Glutamatergic neuron (in vitro differentiated cells): ENCODE data around the gene MYH7B. TPM values are rescaled to one million over a fixed set of nuclear protein-coding genes. Genes with fewer than 3 reads are reported as not detected.

Source experiments
- DNase-seq: peaks from one replicate; pipeline ENCODE4 v3.0.0; 2022
- H3K27ac Mint-ChIP-seq: one replicate; pipeline ENCODE4 v1.8.0; 2020; ENCODE audit warnings: mild to moderate bottlenecking, mixed read lengths, inconsistent platforms; ENCODE audit not compliant: unreplicated experiment
- H3K27me3 Mint-ChIP-seq: one replicate; pipeline ENCODE4 v1.8.0; 2020; ENCODE audit warnings: mild to moderate bottlenecking, moderate library complexity, mixed read lengths, inconsistent platforms; ENCODE audit not compliant: unreplicated experiment
- H3K36me3 Mint-ChIP-seq: one replicate; pipeline ENCODE4 v1.8.0; 2020; ENCODE audit warnings: mild to moderate bottlenecking, mixed read lengths, inconsistent platforms; ENCODE audit not compliant: unreplicated experiment
- H3K4me1 Mint-ChIP-seq: one replicate; pipeline ENCODE4 v1.8.0; 2020; ENCODE audit warnings: mild to moderate bottlenecking, low read depth, mixed read lengths, inconsistent platforms; ENCODE audit not compliant: unreplicated experiment
- H3K4me3 Mint-ChIP-seq: one replicate; pipeline ENCODE4 v1.8.0; 2020; ENCODE audit warnings: mild to moderate bottlenecking, mixed read lengths, inconsistent platforms; ENCODE audit not compliant: unreplicated experiment
- H3K9me3 Mint-ChIP-seq: one replicate; pipeline ENCODE4 v1.8.0; 2020; ENCODE audit warnings: mild to moderate bottlenecking, moderate library complexity, mixed read lengths, inconsistent platforms; ENCODE audit not compliant: unreplicated experiment
- microRNA-seq: library from miRNA; unstranded; fragments of <30 nt; microRNA quantifications from one replicate; pipeline ENCODE4, GENCODE V29; 2020; ENCODE audit not compliant: unreplicated experiment
- total RNA-seq: library from RNA; stranded (reverse); fragmentation: NEBNext Ultra II Directional; extraction: Animal tissue kit (Norgen Biotek cat#: 25700); gene quantifications from one replicate; pipeline ENCODE4 v1.2.1, GENCODE V29; 2021; ENCODE audit not compliant: unreplicated experiment
- TF ChIP-seq, protein P1 (sequence below): fragments of 200-600 bp; sonication (generic); IDR thresholded peaks from one replicate; pipeline ENCODE4 v1.5.0; 2021; ENCODE audit not compliant: partially characterized antibody, unreplicated experiment

Gene MYH7B
- total RNA-seq, 1 donor from 2014 or later: 1.5 TPM

- Mint-ChIP-seq H3K27ac (no peak overlapping the region), H3K27me3 (peaks cover 10% of the 10 kb centered on the region), H3K36me3 (no peaks in the 10 kb centered on the region), H3K9me3 (peaks cover 1% of the 10 kb centered on the region), H3K4me3 (no peak overlapping the region), H3K4me1 (no peaks in the 10 kb centered on the region)
- no peak for DNase-seq
- TF ChIP-seq, protein P1, sequence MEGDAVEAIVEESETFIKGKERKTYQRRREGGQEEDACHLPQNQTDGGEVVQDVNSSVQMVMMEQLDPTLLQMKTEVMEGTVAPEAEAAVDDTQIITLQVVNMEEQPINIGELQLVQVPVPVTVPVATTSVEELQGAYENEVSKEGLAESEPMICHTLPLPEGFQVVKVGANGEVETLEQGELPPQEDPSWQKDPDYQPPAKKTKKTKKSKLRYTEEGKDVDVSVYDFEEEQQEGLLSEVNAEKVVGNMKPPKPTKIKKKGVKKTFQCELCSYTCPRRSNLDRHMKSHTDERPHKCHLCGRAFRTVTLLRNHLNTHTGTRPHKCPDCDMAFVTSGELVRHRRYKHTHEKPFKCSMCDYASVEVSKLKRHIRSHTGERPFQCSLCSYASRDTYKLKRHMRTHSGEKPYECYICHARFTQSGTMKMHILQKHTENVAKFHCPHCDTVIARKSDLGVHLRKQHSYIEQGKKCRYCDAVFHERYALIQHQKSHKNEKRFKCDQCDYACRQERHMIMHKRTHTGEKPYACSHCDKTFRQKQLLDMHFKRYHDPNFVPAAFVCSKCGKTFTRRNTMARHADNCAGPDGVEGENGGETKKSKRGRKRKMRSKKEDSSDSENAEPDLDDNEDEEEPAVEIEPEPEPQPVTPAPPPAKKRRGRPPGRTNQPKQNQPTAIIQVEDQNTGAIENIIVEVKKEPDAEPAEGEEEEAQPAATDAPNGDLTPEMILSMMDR: no peak
These were observed 48.5 kb downstream of the MYH7B start for GRCh38 chr20:35004051-35004725.

- Mint-ChIP-seq H3K36me3 (no peaks in the 10 kb centered on the region), H3K4me3 (no peak overlapping the region), H3K27me3 (peaks cover 12% of the 10 kb centered on the region), H3K27ac (no peak overlapping the region), H3K4me1 (no peaks in the 10 kb centered on the region), H3K9me3 (no peaks in the 10 kb centered on the region)
- TF ChIP-seq, protein P1: no peak
- DNase-seq: no peak
These were observed 49.2 kb downstream of the MYH7B start for GRCh38 chr20:35004749-35005462.

Small RNA genes lying within 50 kb of the gene (microRNA-seq; reads per million reads assigned to microRNA genes)
- gene MIR499A (not detected), gene MIR499B (not detected)

Other genes with a start within 250 kb of the MYH7B start
- gene NCOA6, start 130.2 kb upstream of the MYH7B start, total RNA-seq: 45.6 TPM
- 81.9 TPM for gene GGT7, start 83.0 kb upstream of the MYH7B start, total RNA-seq
- 53.3 TPM for gene ACSS2, start 79.3 kb upstream of the MYH7B start, total RNA-seq
- gene GSS, start 62 bp upstream of the MYH7B start, total RNA-seq: 28.2 TPM
- 67.5 TPM for gene TRPC4AP, start 136.9 kb downstream of the MYH7B start, total RNA-seq
- 10.8 TPM for gene EDEM2, start 191.5 kb downstream of the MYH7B start, total RNA-seq
- 0.32 TPM for gene PROCR, start 216.2 kb downstream of the MYH7B start, total RNA-seq